Activated CD4-positive, CD25-positive, alpha-beta regulatory T cell treated with anti-CD3 and anti-CD28 coated beads, Interleukin-2, amount 50 U/mL, for 24 hours (primary cell): ENCODE measurements around the gene TSPAN3.

Experiments
- ATAC-seq, 2 donors: fragments of 150-1000 bp; cut with Tn5 transposase; one replicate each; pipeline ENCODE4 v1.10.0; 2021; ENCODE audit warnings: mild to moderate bottlenecking in 1 of 2, moderate library complexity in 1 of 2

The TSPAN3 gene

DNA sequence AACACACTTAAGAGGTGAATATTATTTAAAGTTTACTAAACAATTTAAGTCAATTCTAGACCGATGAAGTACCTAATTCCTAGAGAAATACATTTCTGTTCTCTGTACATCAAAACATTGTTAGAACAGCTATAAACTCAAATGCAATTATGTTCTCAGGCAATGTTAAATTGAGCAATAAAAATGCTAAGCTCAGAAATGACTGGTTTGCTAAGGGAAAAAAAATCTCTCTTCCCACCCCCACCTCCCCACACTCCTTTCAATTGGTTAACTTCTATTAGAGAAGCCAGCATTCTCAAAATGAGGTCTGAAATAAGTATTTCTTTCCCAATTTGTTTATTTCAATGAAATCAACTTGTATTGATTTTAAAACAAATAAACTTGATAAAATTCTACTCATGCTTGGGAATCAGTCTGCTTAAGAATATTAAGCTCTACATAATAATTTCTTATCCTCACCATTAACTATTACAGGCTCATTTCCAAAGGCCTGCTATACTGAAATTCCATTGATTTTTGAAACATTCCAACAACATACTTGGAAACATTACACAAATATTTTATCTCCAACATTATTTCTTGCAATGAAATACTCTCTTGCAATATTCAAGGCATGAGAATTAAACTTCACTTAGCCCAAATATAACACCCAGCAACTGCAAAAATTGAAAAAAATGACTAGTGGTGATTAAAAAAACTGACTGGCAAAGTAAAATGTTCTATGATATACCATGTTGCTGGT, 22.6 kb downstream of the TSPAN3 start:
- ATAC-seq = no peak

GRCh38 chr15:77046704-77047412, 24.1 kb downstream of the TSPAN3 start:
- ATAC-seq = no peak

DNA sequence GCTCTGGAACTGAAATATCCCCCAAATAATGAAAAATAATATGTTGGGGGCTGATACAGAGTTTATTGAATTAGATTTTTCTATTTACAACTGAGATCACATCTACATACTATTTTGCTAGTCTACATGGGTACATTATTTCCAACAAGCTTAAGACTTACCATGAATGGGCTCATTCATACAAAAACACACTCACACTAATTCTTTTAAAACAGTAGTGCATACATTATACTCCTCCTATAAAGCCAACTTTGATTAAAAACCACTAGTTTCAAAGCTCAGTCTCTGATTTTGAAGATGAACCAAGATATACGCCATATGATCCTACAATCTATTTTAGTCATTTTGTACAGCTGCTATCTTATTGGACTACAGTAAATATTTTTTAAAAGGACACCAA, 24.9 kb downstream of the TSPAN3 start:
- no peak for ATAC-seq

DNA sequence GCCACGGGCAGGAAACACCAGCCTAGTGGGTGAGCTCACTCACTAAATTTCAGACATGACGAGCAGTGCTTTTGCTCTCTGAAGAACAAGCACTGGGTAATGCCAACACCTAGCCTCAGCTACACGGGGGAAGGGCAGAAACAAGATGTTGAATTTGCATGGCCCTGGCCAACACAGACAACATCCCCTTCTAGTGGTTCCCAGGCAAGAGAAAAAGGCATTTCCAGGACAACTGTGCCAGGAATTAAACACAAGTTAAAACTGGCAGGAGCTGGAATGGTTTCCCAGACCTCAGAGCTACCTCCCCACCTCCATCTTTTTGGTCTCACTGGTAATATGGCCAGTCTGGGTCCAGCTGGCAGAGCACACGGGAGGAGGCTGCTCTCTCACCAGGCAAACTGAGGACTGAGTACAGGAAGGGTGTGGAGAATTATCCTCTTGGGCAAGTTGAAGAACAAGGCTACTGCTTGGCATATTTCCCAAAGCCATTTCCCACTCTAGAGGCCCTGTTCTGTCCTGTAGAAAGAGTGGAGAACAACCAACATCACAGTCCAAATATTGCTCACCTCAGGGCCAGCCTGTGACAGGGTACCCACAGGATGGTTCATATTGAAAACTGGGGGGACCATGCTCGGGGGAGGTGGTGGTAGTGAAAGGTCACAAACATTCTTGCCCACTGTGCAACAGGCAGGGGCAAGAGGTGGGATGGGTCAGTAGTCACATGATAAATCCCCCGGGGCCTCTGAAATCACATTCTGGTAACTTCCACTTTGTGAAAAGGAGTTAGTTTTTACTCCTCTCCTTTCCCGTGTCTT, 26.5 kb downstream of the TSPAN3 start:
- no peak for ATAC-seq

DNA sequence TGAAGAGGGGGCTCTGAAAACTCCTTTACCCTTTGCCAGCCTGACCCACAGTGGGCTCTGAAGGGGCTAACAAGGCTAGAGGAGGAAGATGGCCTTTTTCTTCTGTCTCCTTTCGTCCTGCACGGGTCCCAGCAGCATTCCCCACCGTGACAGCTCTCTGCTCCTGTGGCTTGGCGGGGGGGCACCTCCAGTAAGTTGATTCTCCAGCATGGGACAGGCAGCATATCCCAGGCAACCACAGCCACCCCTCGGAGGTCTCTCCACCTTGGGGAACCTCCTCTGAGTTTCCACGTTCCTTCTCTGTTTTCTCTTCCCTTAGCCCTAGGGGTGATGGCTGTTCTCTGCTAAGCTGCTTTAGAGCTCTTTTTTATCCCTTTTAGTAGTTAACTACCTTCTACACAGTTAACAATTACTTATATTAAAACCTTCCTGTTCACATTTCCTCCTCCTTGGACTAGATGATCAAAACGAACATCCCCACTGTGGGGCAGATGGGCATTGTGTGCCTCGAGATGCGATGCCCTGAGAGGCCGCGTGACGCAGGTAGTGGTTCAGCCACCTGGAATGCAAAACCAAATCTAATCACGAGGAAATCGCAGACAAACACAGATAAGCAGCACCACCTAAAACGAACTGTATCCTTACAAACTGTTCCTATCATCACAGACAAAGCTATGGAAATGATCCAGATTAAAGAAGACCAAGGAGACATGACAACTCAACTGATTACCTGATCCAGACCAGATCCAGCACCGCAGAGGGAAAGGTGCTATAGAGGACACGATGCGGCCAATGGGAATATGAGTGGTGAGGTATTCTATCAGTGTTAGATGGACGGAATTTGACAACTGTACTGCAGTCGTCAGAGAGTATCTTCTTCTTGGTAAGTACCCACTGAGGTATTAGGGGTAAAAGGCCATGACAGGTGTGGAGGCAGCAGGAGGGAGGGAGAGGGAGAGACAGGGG, 27.7 kb downstream of the TSPAN3 start:
- ATAC-seq = no peak

- ATAC-seq = no peak
Measured at GRCh38 chr15:77042245-77042919, 28.5 kb downstream of the TSPAN3 start.

DNA sequence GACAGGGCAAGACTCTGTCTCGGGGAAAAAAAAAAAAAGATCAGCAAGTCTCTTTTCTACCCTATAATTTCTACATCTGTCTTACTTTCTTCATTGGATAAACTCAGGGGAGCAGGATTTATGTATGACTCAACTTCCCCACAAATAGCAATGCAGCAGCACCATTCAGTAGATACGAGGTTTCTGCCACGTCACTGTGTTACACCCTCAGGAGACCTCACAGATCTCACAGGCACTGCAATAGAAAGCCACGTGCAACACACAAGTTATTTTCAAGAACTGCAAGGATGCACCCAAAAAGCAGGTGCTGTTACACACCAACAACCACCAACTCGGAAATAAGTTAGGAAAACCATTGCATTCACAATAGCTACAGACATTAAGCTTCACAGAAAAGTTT, 30.2 kb downstream of the TSPAN3 start:
- no peak for ATAC-seq

- ATAC-seq = no peak
Measured at GRCh38 chr15:77039848-77040247, 31.1 kb downstream of the TSPAN3 start.

- no peak for ATAC-seq
Measured at GRCh38 chr15:77039217-77039533, 31.7 kb downstream of the TSPAN3 start.

- ATAC-seq = no peak
Measured at GRCh38 chr15:77038312-77039216, 32.3 kb downstream of the TSPAN3 start.

GRCh38 chr15:77037388-77038209, 33.3 kb downstream of the TSPAN3 start:
- ATAC-seq = no peak

GRCh38 chr15:77036537-77037387, 34.1 kb downstream of the TSPAN3 start:
- no peak for ATAC-seq

DNA sequence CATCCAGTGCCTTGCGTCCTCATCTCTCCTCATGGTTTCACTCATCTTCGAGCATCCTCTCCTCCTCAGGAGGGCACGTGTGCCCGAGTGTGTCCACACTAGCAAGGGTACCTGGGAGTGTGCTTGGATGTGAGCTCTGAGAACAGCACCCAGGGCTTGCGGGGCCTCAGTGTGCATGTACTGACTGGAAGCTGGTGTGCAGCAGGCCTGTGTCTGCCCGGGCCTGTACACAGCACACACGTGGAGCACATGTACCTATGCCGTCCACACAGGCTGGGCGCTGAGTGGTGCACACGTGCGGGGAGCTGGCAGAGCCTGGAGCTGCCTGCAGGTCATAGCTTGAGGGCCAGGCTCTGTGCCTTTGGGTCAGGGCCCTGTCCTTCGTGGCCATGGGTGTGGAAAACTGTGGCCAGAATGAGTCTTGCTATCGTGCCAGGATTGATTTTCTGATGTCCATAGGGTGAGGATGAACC, 34.9 kb downstream of the TSPAN3 start:
- no peak for ATAC-seq

DNA sequence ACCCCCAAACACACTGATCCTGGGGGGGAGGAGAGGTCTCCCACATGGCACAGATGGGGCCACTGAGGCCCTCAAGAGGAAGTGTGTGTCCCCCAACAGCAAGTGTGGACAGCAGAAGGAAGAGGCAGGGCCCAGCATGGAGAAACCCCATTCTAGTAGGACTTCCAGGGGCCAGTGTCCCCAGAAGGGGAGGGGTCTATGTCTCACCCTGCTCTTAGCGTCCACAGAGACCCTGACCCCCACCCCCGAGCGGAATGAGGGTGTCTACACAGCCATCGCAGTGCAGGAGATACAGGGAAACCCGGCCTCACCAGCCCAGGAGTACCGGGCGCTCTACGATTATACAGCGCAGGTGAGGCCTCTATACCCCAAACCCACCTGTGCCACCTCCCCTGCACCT, 35.3 kb downstream of the TSPAN3 start:
- ATAC-seq = no peak

- peak; percentile 21 to 25 for ATAC-seq
Measured at GRCh38 chr15:77034695-77035489, 36.0 kb downstream of the TSPAN3 start.

DNA sequence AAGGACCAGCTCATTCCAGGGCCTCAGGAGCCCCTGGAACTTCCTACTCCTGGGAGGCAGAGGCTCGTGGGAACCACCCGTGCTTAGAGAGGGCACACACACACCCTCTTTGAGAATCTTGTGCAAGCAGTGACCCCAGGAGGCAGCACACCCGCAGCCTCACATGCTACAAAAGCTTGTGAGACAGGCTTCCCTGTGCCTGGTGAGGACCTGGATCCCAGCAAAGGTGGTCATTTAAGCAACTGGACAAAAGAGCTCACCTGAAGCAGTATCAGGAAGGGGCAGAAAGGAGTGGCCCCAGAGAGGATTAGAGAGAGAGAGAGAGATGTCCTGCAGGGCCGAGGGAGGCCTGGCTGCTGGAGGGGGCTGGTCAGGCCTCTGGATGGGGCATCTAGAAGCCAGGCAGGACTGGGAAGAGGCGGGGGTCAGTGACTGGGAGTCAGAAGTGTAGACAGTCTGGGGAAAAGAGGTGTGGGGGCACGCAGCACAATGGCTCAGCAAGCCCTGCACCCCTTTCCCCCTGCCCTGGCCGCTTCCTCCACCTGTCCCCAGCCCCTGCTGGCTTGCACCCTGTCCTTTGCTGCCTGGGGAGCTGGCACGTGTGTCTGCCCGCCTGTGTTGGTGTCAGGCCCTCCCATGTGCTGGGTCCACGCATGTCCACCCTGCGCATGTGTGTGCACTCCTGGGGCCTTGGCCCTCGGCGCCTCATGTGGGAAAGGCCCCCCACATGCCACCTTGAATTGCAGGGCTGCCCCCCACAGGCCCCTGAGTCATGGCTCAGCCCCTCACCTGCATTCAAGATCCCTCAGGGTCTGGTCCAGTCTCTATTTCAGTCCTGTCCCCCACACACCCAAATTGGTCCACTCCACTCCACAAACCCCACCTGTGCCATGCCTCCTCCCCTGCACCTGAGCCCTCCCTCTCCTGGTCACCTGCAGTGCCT, 36.9 kb downstream of the TSPAN3 start:
- ATAC-seq = no peak

DNA sequence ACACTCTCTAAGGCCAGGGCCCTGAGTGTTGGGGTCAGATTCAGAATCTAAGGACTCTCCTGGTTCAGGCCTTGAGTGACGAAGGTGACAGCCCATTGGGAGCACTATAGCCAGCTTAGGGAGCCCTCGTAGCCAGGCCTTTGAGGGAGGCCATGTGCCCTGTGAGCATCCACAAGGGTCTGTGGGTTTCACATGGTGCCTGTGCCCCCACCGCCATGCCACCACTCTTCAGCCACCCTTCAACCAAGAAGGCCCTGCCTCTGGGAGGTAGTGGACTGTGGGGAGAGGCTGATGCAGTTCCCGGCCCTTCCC, 37.5 kb downstream of the TSPAN3 start:
- ATAC-seq = no peak
